GM12878 (cell line): ENCODE measurements around the gene FAM111B. TPM values are rescaled to one million over a fixed set of nuclear protein-coding genes. Genes with fewer than 3 reads are reported as not detected.

Experiments
- ATAC-seq: fragments of 200-7000 bp; cut with Tn5 transposase; 3 replicates; pipeline ENCODE4 v1.9.1; 2020; ENCODE audit warnings: mild to moderate bottlenecking, moderate library complexity
- BruUV-seq: library from RNA; stranded (reverse); fragments of 400-500 nt; replicated peaks from 2 replicates; lab custom pipeline; 2021; lab: Mats Ljungman, UMichigan
- CTCF ChIA-PET: fragments of 300-600 bp; sonication (Branson Sonifier 250); formaldehyde crosslinking; extraction: SDS; loops from one replicate; lab custom pipeline; 2021; ENCODE audit warnings: inconsistent platforms; lab: Yijun Ruan, JAX
- POLR2A ChIA-PET: fragments of 350-600 bp; formaldehyde crosslinking; extraction: SDS; loops from one replicate; lab custom pipeline; 2021; ENCODE audit warnings: inconsistent platforms; lab: Charles Lee
- RAD21 ChIA-PET: fragments of 300-600 bp; sonication (Branson Sonifier 250); formaldehyde crosslinking; loops from one replicate; lab custom pipeline; 2023; ENCODE audit warnings: antibody characterized with exemption; ENCODE audit not compliant: unreplicated experiment; lab: Charles Lee
- SMC1A ChIA-PET: fragments of 300-600 bp; sonication (Branson Sonifier 250); formaldehyde crosslinking; loops from one replicate; lab custom pipeline; 2023; ENCODE audit not compliant: unreplicated experiment, uncharacterized antibody; lab: Charles Lee
- DNase-seq: peaks from one replicate; pipeline ENCODE4 v3.0.0-alpha.2; 2011; ENCODE audit warnings: low read depth, low spot score
- FAIRE-seq: peaks from 3 replicates; lab custom pipeline; 2011; peaks lifted over from hg19 to GRCh38; lab: Jason Lieb, UNC
- H2AFZ ChIP-seq: 2 replicates; pipeline ENCODE4 v1.6.0; 2011; ENCODE audit warnings: low read depth, low read length, control low read depth; ENCODE audit not compliant: control insufficient read depth
- H3K27ac ChIP-seq: 2 replicates; pipeline ENCODE4 v1.5.1; 2011; ENCODE audit warnings: control low read depth; ENCODE audit not compliant: control insufficient read depth, insufficient read depth
- H3K27me3 ChIP-seq, 2 experiments: replicated peaks in 1 of 2; 2 replicates each; pipeline versions ENCODE4 v1.6.0 to v1.6.1; 2011; ENCODE audit warnings: low read length in 1 of 2; ENCODE audit not compliant: control insufficient read depth in 2 of 2, insufficient read depth in 2 of 2
- H3K36me3 ChIP-seq, 2 experiments: 2 replicates each; pipeline ENCODE4 v1.5.1; 2011; ENCODE audit warnings: low read length in 1 of 2; ENCODE audit not compliant: control insufficient read depth in 2 of 2, insufficient read depth in 2 of 2
- H3K4me1 ChIP-seq: 2 replicates; pipeline ENCODE4 v1.6.1; 2011; ENCODE audit warnings: mild to moderate bottlenecking, low read length, moderate library complexity, mixed read lengths; ENCODE audit not compliant: control insufficient read depth, insufficient read depth
- H3K4me2 ChIP-seq: 2 replicates; pipeline ENCODE4 v1.6.0; 2011; ENCODE audit warnings: control low read depth; ENCODE audit not compliant: control insufficient read depth, insufficient read depth
- H3K4me3 ChIP-seq: fragments of 200-600 bp; sonication (generic); 2 replicates; pipeline ENCODE4 v1.5.1; 2016
- H3K79me2 ChIP-seq: 2 replicates; pipeline ENCODE4 v1.6.0; 2011; ENCODE audit warnings: low read length; ENCODE audit not compliant: control insufficient read depth, insufficient read depth
- H3K9ac ChIP-seq: 2 replicates; pipeline ENCODE4 v1.8.0; 2011; ENCODE audit warnings: low read length, control low read depth, mixed read lengths; ENCODE audit not compliant: control insufficient read depth, insufficient read depth
- H3K9me3 ChIP-seq: replicated peaks from 3 replicates; pipeline ENCODE4 v1.5.1; 2011; ENCODE audit warnings: mild to moderate bottlenecking, low read length; ENCODE audit not compliant: control insufficient read depth, insufficient read depth
- H4K20me1 ChIP-seq: 2 replicates; pipeline ENCODE4 v1.6.0; 2011; ENCODE audit not compliant: control insufficient read depth, insufficient read depth
- CUX1 ChIP-seq: IDR thresholded peaks from 2 replicates; pipeline ENCODE4 v1.6.1; 2012; ENCODE audit warnings: improper control_type of control experiment, low read depth, low read length; ENCODE audit not compliant: insufficient replicate concordance
- EP300 ChIP-seq, 2 experiments: fragments of 150-350 bp in 1 of 2; IDR thresholded peaks; 2 replicates each; pipeline ENCODE4 v1.6.1; 2011 to 2012; ENCODE audit warnings: low read depth in 2 of 2, low read length in 2 of 2, borderline replicate concordance in 1 of 2, improper control_type of control experiment in 1 of 2, inconsistent platforms in 1 of 2; ENCODE audit not compliant: control insufficient read depth in 1 of 2
- HCFC1 ChIP-seq: fragments of 150-350 bp; IDR thresholded peaks from 2 replicates; pipeline ENCODE4 v1.6.1; 2014; ENCODE audit warnings: low read length
- HDAC2 ChIP-seq: fragments of 200-600 bp; sonication (generic); IDR thresholded peaks from 2 replicates; pipeline ENCODE4 v1.6.1; 2017
- JUND ChIP-seq: IDR thresholded peaks from 2 replicates; pipeline ENCODE4 v1.6.1; 2012; ENCODE audit warnings: low read depth, mild to moderate bottlenecking, low read length, improper control_type of control experiment, moderate library complexity
- KAT2A ChIP-seq: conservative IDR thresholded peaks from 2 replicates; pipeline ENCODE4 v1.6.1; 2011; ENCODE audit warnings: low read depth, low read length; ENCODE audit not compliant: control insufficient read depth
- LARP7 ChIP-seq: fragments of 450-650 bp; IDR thresholded peaks from 2 replicates; pipeline ENCODE4 v1.6.1; 2017; ENCODE audit warnings: mild to moderate bottlenecking
- MEF2B ChIP-seq: fragments of 450-650 bp; IDR thresholded peaks from 2 replicates; pipeline ENCODE4 v1.6.1; 2018; ENCODE audit warnings: mild to moderate bottlenecking, moderate library complexity; ENCODE audit not compliant: partially characterized antibody, poor library complexity, severe bottlenecking
- MLLT1 ChIP-seq: fragments of 450-650 bp; IDR thresholded peaks from 2 replicates; pipeline ENCODE4 v1.6.1; 2016; ENCODE audit warnings: mild to moderate bottlenecking
- PBX3 ChIP-seq: IDR thresholded peaks from 2 replicates; pipeline ENCODE4 v1.6.1; 2011; ENCODE audit warnings: mild to moderate bottlenecking, low read depth, low read length, moderate library complexity; ENCODE audit not compliant: insufficient replicate concordance
- POLR2A ChIP-seq: IDR thresholded peaks from 2 replicates; pipeline ENCODE4 v1.6.1; 2011; ENCODE audit warnings: low read depth, mild to moderate bottlenecking, low read length
- POLR2AphosphoS2 ChIP-seq: IDR thresholded peaks from 2 replicates; pipeline ENCODE4 v1.6.1; 2011; ENCODE audit warnings: low read depth, mild to moderate bottlenecking, low read length, improper control_type of control experiment, moderate library complexity
- POU2F2 ChIP-seq: IDR thresholded peaks from 3 replicates; pipeline ENCODE4 v1.6.1; 2011; ENCODE audit warnings: low read depth, mild to moderate bottlenecking, low read length, borderline replicate concordance
- SREBF2 ChIP-seq: IDR thresholded peaks from 2 replicates; pipeline ENCODE4 v1.6.1; 2012; ENCODE audit warnings: mild to moderate bottlenecking, low read length
- YY1 ChIP-seq: IDR thresholded peaks from 2 replicates; pipeline ENCODE4 v1.6.1; 2011; ENCODE audit warnings: low read depth, mild to moderate bottlenecking, low read length
- ZBTB33 ChIP-seq: fragments of 450-650 bp; IDR thresholded peaks from 2 replicates; pipeline ENCODE4 v1.6.1; 2017; ENCODE audit warnings: mild to moderate bottlenecking
- WGBS: methylation state at CpG from one replicate; pipeline ENCODE4 v1.1.6; 2016; ENCODE audit warnings: low lambda C conversion rate; ENCODE audit not compliant: insufficient replicate concordance, insufficient coverage; ENCODE audit errors: missing lambda C conversion rate; 5-methylcytosine and 5-hydroxymethylcytosine counted together
- in situ Hi-C: fragments of 300-500 bp; cut with MboI; formaldehyde crosslinking; loops from 9 replicates; pipeline ENCODE4 v1.14.3; 2018; ENCODE audit warnings: mixed read lengths
- intact Hi-C: fragments of 100-400 bp; cut with micrococcal nuclease; formaldehyde crosslinking; loops from one replicate; pipeline ENCODE4 v1.14.2; 2022; ENCODE audit not compliant: unreplicated experiment
- polyA plus RNA-seq, 11 experiments: library from polyadenylated mRNA; depleted of rRNA in 4 of 11; unstranded in 6 of 11; stranded (reverse) in 5 of 11; fragments of >200 nt; fragmentation: Nextera tagmentation in 4 of 11; fragmentation: Illumina TruSeq in 1 of 11; extraction: Ambion mirVana in 4 of 11; extraction: Trizol in 1 of 11; gene quantifications; 1 replicate in 1 of 11; 2 replicates in 10 of 11; pipeline versions ENCODE4 v1.2.1 to v1.2.3, GENCODE V29; 2011 to 2016; ENCODE audit warnings: inconsistent platforms in 2 of 11, missing spikeins in 2 of 11, low read depth in 1 of 11
- total RNA-seq, 4 experiments: library from RNA; depleted of rRNA in 3 of 4; stranded (reverse); fragments of >200 nt in 3 of 4; fragmentation: Illumina TruSeq in 1 of 4; extraction: Trizol in 1 of 4; gene quantifications; 2 replicates each; pipeline versions ENCODE4 v1.2.1 to v1.2.3, GENCODE V29; 2013 to 2021

The FAM111B gene
- total and polyA plus RNA-seq, 10 of the 15 experiments (the other 5 are each of a cell fraction or from before 2014, with no cell fraction given) = 35.9 to 97.2 (median 62.1) TPM

- CTCF ChIA-PET = no interaction called here
- H3K4me3 ChIP-seq = no peak overlapping the region
- no peaks in the 10 kb centered on the region for H3K4me1 ChIP-seq
- RAD21 ChIA-PET = no interaction called here
- no peak overlapping the region for H3K27ac ChIP-seq
- FAIRE-seq (no peak), DNase-seq (no peak), ATAC-seq (peak; percentile 9; the same call in 1 of the 3 replicates)
- no peaks in the 10 kb centered on the region for H4K20me1 ChIP-seq
- H3K79me2 ChIP-seq = peaks cover 14% of the 10 kb centered on the region
- BruUV-seq = no TSS peak
- 96% methylated on average over 1 of the region's 1 CpG for WGBS
- H3K9ac ChIP-seq = no peak overlapping the region
- H3K36me3 ChIP-seq = peaks cover 18 to 19% of the 10 kb centered on the region in 2 experiments
- no peaks in the 10 kb centered on the region for H3K27me3 ChIP-seq
- H2AFZ ChIP-seq = no peak overlapping the region
- in situ Hi-C loops (no loop called here), intact Hi-C loops (no loop called here)
- POLR2A ChIA-PET = no interaction called here
- H3K9me3 ChIP-seq = peaks cover 23% of the 10 kb centered on the region
- H3K4me2 ChIP-seq = no peak overlapping the region
- SMC1A ChIA-PET = no interaction called here
- no peak for TF ChIP-seq KAT2A
- no peak for TF ChIP-seq POU2F2
- no peak for TF ChIP-seq MEF2B
- no peak for TF ChIP-seq PBX3
- TF ChIP-seq SREBF2 = no peak
- no peak for TF ChIP-seq HDAC2
- no peak for TF ChIP-seq HCFC1
- TF ChIP-seq YY1 = no peak
- no peak for TF ChIP-seq POLR2A
- TF ChIP-seq CUX1 = no peak
- TF ChIP-seq MLLT1 = no peak
- no peak for TF ChIP-seq POLR2AphosphoS2
- TF ChIP-seq LARP7 = no peak
- no peak for TF ChIP-seq EP300 (IDR thresholded peaks at IDR 0.05; ENCODE audit: borderline replicate concordance in 1 of 2, control insufficient read depth in 1 of 2, low read depth in 2 of 2, low read length in 2 of 2)
- no peak for TF ChIP-seq ZBTB33
- no peak for TF ChIP-seq JUND
Measured at GRCh38 chr11:59115553-59115952, 8.5 kb downstream of the FAM111B start.
